ENCODE measurements around the gene ENPP1. TPM values are rescaled to one million over a fixed set of nuclear protein-coding genes. Genes with fewer than 3 reads are reported as not detected.

Gene ENPP1
- total RNA-seq, 6 donors from 2014 or later = 0.89 to 2.4 (median 1.5) TPM

DNA sequence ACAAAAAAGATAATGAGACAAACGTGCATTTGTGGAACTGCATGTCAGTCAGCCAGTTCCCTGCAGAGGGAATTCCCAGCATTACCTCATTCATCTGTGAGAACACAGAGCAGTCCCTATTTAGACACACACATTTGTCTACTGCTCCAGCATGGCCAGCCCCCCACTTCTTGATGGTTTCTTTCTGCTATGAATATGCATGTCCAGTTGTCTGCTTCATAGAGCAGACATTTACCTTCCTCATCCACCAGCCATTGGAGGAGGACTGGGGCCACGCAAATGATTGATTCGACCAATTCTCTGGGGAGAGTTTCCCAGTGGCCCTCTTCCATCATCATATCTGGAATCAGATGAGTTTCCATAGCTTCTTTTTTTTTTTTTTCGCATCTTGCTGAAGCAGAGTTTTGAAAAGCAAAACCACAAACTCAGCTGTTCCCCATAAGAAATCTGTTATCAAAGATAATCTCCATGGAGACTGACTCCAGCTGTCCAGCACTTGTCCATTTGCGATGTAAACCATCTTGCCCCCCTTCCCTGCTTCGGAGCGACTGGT, 11.8 kb downstream of the ENPP1 start:
- no peak overlapping the region for H3K27ac ChIP-seq
- no peaks in the 10 kb centered on the region for H3K4me1 ChIP-seq
- peak in 1 of 2 donors; percentile 62 for ATAC-seq (ENCODE audit: low FRiP score in 2 of 2)
- no peaks in the 10 kb centered on the region for H3K27me3 ChIP-seq
- H3K36me3 ChIP-seq = no peaks in the 10 kb centered on the region
- H3K4me3 ChIP-seq = no peak overlapping the region
- no peaks in the 10 kb centered on the region for H3K9me3 ChIP-seq
- no peak for TF ChIP-seq POLR2A (IDR thresholded peaks at IDR 0.05)
- TF ChIP-seq EP300 (IDR thresholded peaks at IDR 0.05) = no peak
- TF ChIP-seq POLR2AphosphoS5 (IDR thresholded peaks at IDR 0.05) = no peak
- TF ChIP-seq, protein P1, sequence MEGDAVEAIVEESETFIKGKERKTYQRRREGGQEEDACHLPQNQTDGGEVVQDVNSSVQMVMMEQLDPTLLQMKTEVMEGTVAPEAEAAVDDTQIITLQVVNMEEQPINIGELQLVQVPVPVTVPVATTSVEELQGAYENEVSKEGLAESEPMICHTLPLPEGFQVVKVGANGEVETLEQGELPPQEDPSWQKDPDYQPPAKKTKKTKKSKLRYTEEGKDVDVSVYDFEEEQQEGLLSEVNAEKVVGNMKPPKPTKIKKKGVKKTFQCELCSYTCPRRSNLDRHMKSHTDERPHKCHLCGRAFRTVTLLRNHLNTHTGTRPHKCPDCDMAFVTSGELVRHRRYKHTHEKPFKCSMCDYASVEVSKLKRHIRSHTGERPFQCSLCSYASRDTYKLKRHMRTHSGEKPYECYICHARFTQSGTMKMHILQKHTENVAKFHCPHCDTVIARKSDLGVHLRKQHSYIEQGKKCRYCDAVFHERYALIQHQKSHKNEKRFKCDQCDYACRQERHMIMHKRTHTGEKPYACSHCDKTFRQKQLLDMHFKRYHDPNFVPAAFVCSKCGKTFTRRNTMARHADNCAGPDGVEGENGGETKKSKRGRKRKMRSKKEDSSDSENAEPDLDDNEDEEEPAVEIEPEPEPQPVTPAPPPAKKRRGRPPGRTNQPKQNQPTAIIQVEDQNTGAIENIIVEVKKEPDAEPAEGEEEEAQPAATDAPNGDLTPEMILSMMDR (IDR thresholded peaks at IDR 0.05) = no peak
- DNase-seq = no peak
- WGBS, 2 donors = 58 to 60% methylated on average over 7 of the region's 7 CpGs

DNA sequence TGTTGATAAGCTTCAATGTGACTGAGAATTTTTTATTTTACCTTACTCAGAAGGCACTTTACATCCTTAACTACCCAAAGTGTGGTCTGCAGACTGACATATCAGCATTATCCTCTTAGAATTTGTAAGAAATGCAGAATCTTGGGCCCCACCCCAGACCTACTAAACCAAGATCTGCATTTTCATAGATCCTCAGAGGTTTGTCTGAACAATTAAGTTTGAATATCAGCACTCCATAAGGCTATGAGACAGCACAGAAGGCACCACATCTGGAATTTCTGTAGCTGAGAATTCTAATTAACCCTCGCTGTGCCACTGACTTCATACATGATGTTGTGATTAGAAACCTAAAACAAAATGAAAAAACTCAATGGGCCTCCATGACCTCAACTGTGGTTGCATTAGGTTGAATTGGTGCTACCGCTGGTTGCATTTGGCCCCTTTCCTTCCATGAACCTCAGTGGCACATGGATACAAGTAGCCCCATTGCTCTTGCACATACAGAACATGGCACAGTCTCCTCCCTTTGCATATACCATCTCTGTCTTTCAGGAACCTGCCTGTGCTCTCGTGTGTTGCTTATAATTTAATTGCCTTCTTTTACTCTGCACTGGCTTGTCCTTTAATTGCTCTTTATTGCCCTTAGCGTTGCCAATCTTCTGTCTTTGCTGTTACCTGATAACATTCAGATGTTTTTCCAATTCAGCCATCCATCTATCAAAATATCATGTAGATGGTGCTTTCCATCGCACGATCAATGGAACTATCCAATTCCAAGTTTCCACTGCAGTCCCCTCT, 13.4 kb downstream of the ENPP1 start:
- TF ChIP-seq POLR2A (IDR thresholded peaks at IDR 0.05) (no peak), EP300 (IDR thresholded peaks at IDR 0.05) (no peak), POLR2AphosphoS5 (IDR thresholded peaks at IDR 0.05) (no peak)
- TF ChIP-seq, protein P1 (IDR thresholded peaks at IDR 0.05) = no peak
- no peak overlapping the region for H3K27ac ChIP-seq
- no peak for ATAC-seq (ENCODE audit: low FRiP score in 2 of 2)
- no peaks in the 10 kb centered on the region for H3K36me3 ChIP-seq
- H3K4me1 ChIP-seq = no peaks in the 10 kb centered on the region
- H3K27me3 ChIP-seq = no peaks in the 10 kb centered on the region
- H3K4me3 ChIP-seq = no peak overlapping the region
- WGBS, 2 donors = 92 to 94% methylated on average over 6 of the region's 6 CpGs
- H3K9me3 ChIP-seq = no peaks in the 10 kb centered on the region
- DNase-seq = no peak

DNA sequence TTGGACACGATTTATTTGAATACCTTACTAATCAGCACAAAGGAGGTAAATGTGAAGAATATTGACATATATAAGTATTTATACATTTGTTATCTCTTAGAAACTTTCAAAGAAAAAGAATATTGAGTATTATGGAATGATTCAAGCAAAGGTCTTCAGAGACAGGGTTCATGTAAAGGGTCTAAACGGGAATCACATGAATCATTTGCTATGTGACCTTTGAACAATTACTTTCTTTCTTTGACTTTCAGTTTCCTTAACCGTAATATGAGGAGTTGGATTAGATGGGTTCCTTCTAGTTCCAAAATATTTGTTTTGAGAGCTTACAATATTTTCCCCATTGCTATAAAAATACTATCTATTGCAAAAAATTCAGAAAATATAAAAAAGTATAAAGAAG, 14.3 kb downstream of the ENPP1 start:
- no peaks in the 10 kb centered on the region for H3K27me3 ChIP-seq
- ATAC-seq (ENCODE audit: low FRiP score in 2 of 2) = no peak
- H3K27ac ChIP-seq = no peak overlapping the region
- no peaks in the 10 kb centered on the region for H3K4me1 ChIP-seq
- 76 to 81% methylated on average over 3 of the region's 3 CpGs for WGBS, 2 donors
- no peaks in the 10 kb centered on the region for H3K36me3 ChIP-seq
- no peak overlapping the region for H3K4me3 ChIP-seq
- no peaks in the 10 kb centered on the region for H3K9me3 ChIP-seq
- DNase-seq = no peak
- no peak for TF ChIP-seq POLR2A (IDR thresholded peaks at IDR 0.05)
- TF ChIP-seq, protein P1 (IDR thresholded peaks at IDR 0.05) = no peak
- no peak for TF ChIP-seq EP300 (IDR thresholded peaks at IDR 0.05)
- TF ChIP-seq POLR2AphosphoS5 (IDR thresholded peaks at IDR 0.05) = no peak

DNA sequence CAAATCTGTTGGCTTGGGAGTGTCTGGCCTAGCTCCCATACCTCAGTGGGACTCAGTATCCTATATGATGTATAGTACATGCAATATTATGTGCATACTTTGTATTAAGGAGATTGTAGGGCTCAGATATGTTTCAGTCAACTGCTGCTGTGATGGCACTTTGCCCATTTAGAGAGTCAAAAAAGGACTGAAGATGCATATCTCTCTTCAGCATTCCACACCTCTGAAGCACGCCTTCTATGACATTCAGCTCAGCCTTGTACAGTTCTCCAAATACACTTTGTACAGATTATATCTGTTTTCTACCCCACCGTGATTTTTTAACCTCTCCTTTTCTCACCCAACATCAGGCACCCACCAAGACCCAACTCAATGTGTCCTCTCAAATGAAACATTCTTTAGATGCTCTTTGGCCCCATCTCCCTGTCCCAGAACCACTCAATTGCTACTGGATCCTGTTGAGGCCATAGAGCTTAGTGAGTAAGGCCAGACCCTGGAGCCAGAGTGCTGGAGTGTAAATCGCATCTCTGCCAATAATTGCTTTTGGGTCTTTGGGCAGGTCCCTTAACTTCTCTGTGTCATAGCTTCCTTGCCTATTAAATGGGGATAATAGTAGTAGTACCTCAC, 15.6 kb downstream of the ENPP1 start:
- WGBS, 2 donors = 85 to 93% methylated on average over 3 of the region's 3 CpGs
- Histone ChIP-seq H3K27me3 (no peaks in the 10 kb centered on the region), H3K4me3 (no peak overlapping the region), H3K4me1 (no peaks in the 10 kb centered on the region), H3K9me3 (no peaks in the 10 kb centered on the region), H3K27ac (no peak overlapping the region), H3K36me3 (no peaks in the 10 kb centered on the region)
- TF ChIP-seq POLR2AphosphoS5 (IDR thresholded peaks at IDR 0.05) = no peak
- no peak for TF ChIP-seq EP300 (IDR thresholded peaks at IDR 0.05)
- TF ChIP-seq, protein P1 (IDR thresholded peaks at IDR 0.05) = no peak
- no peak for DNase-seq
- ATAC-seq (ENCODE audit: low FRiP score in 2 of 2) = no peak

All from upper lobe of left lung (tissue), 6 donors.